Upper lobe of right lung (tissue), 1 donor: Measurements from ENCODE around the gene GNPTAB. TPM values are rescaled to one million over a fixed set of nuclear protein-coding genes. Genes with fewer than 3 reads are reported as not detected.

Source experiments
- ATAC-seq: fragments of 200-7000 bp; cut with Tn5 transposase; one replicate; pipeline ENCODE4 v1.9.1; 2020; ENCODE audit warnings: mild to moderate bottlenecking, moderate library complexity
- DNase-seq: peaks from one replicate; pipeline ENCODE4 v3.0.0-alpha.2; 2020
- H3K27ac ChIP-seq: fragments of 200-600 bp; one replicate; pipeline ENCODE4 v1.8.0; 2022
- H3K27me3 ChIP-seq: fragments of 200-600 bp; one replicate; pipeline ENCODE4 v1.8.0; 2022; ENCODE audit warnings: mild to moderate bottlenecking
- H3K36me3 ChIP-seq: fragments of 200-600 bp; one replicate; pipeline ENCODE4 v1.8.0; 2022
- H3K4me1 ChIP-seq: fragments of 200-600 bp; one replicate; pipeline ENCODE4 v1.8.0; 2022
- H3K4me3 ChIP-seq: fragments of 200-600 bp; one replicate; pipeline ENCODE4 v1.8.0; 2022; ENCODE audit warnings: mild to moderate bottlenecking
- H3K9me3 ChIP-seq: fragments of 200-600 bp; one replicate; pipeline ENCODE4 v1.8.0; 2022
- CTCF ChIP-seq: fragments of 200-600 bp; IDR thresholded peaks from one replicate; pipeline ENCODE4 v1.8.0; 2022; ENCODE audit warnings: antibody characterized with exemption
- intact Hi-C: fragments of 100-400 bp; cut with DNase I; formaldehyde crosslinking; loops from one replicate; pipeline ENCODE4 v1.11.0; 2022
- long read RNA-seq: library from polyadenylated mRNA; unstranded; transcript quantifications from one replicate; pipeline ENCODE4 v2.0.0, GENCODE V29; 2021
- total RNA-seq: library from RNA; stranded (reverse); fragmentation: NEBNext Ultra II Directional; extraction: Animal tissue kit (Norgen Biotek cat#: 25700); gene quantifications from one replicate; pipeline ENCODE4 v1.2.1, GENCODE V29; 2021
- donor health status: DM: no; HTN: yes; CAD: no; lungs with severe emphysema.

GNPTAB gene
- total RNA-seq: 65.9 TPM
- long read RNA-seq, full-length matches to known transcripts: 34 of 61 reads
- long read RNA-seq, partial matches to known transcripts: 18 of 61 reads
- long read RNA-seq, other reads (novel, unspliced or antisense): 9 of 61 reads

- Histone ChIP-seq H3K27ac (peak within 1 kb of the TSS; percentile 83), H3K4me3 (peak within 1 kb of the TSS; percentile 83), H3K27me3 (no peaks in the 10 kb centered on the region), H3K36me3 (no peaks in the 10 kb centered on the region), H3K9me3 (no peaks in the 10 kb centered on the region), H3K4me1 (peaks cover 35% of the 10 kb centered on the region)
- peak; percentile 71 for TF ChIP-seq CTCF
- intact Hi-C loops: loop anchor here (10.0 kb wide), 1 partner anchor 56 kb away; no protein-coding TSS in a partner anchor
- peak; percentile 97 for DNase-seq
- peak; percentile 99 for ATAC-seq
These were observed at the start of gene GNPTAB for GRCh38 chr12:101830367-101831325. TSS of gene GNPTAB (minus strand) at chr12:101830959. CDS start at chr12:101830675, 284 bp downstream.

- peak; percentile 1 for ATAC-seq
- peak overlapping the region; percentile 98 for H3K27ac ChIP-seq
- intact Hi-C loops: no loop called here
- no peaks in the 10 kb centered on the region for H3K9me3 ChIP-seq
- TF ChIP-seq CTCF: no peak
- DNase-seq: no peak
- H3K27me3 ChIP-seq: no peaks in the 10 kb centered on the region
- peaks cover 14% of the 10 kb centered on the region for H3K4me1 ChIP-seq
- H3K36me3 ChIP-seq: no peaks in the 10 kb centered on the region
- H3K4me3 ChIP-seq: peak overlapping the region; percentile 99
These were observed 47.6 kb upstream of the GNPTAB start for GRCh38 chr12:101878243-101878821.

GRCh38 chr12:101877806-101878242 is 47.1 kb upstream of the GNPTAB start:
- Histone ChIP-seq H3K36me3 (no peaks in the 10 kb centered on the region), H3K27ac (peak overlapping the region; percentile 98), H3K9me3 (no peaks in the 10 kb centered on the region), H3K27me3 (no peaks in the 10 kb centered on the region), H3K4me1 (peaks cover 14% of the 10 kb centered on the region), H3K4me3 (peak overlapping the region; percentile 99)
- intact Hi-C loops: no loop called here
- peak; percentile 29 for ATAC-seq
- DNase-seq: no peak
- no peak for TF ChIP-seq CTCF

GRCh38 chr12:101876861-101877805 is 46.4 kb upstream of the GNPTAB start, which contains the start of gene DRAM1:
TSS of gene DRAM1 (plus strand) at chr12:101877580. CDS start at chr12:101877790, 210 bp downstream.
- intact Hi-C loops: no loop called here
- TF ChIP-seq CTCF: peak; percentile 16
- Histone ChIP-seq H3K27me3 (no peaks in the 10 kb centered on the region), H3K4me3 (peak within 1 kb of the TSS; percentile 99), H3K27ac (peak within 1 kb of the TSS; percentile 98), H3K4me1 (peaks cover 14% of the 10 kb centered on the region), H3K36me3 (no peaks in the 10 kb centered on the region), H3K9me3 (no peaks in the 10 kb centered on the region)
- DNase-seq: peak; percentile 98
- peak; percentile 96 for ATAC-seq

GRCh38 chr12:101876322-101876860 is 45.6 kb upstream of the GNPTAB start:
- Histone ChIP-seq H3K27ac (peak overlapping the region; percentile 98), H3K27me3 (no peaks in the 10 kb centered on the region), H3K9me3 (no peaks in the 10 kb centered on the region), H3K4me3 (peak overlapping the region; percentile 99), H3K4me1 (peaks cover 11% of the 10 kb centered on the region), H3K36me3 (no peaks in the 10 kb centered on the region)
- no peak for TF ChIP-seq CTCF
- ATAC-seq (no peak), DNase-seq (no peak)
- intact Hi-C loops: no loop called here
